GM12878 (cell line): ENCODE measurements around the gene KHDRBS1. TPM values are rescaled to one million over a fixed set of nuclear protein-coding genes. Genes with fewer than 3 reads are reported as not detected.

ENCODE experiments used
- BACH1 ChIP-seq: fragments of 450-650 bp; IDR thresholded peaks from 2 replicates; pipeline ENCODE4 v1.6.1; 2017; ENCODE audit warnings: mild to moderate bottlenecking, borderline replicate concordance
- CEBPB ChIP-seq, 2 experiments: fragments of 150-350 bp in 1 of 2; IDR thresholded peaks; 2 replicates each; pipeline ENCODE4 v1.6.1; 2012 to 2014; ENCODE audit warnings: low read depth in 2 of 2, low read length in 2 of 2, borderline replicate concordance in 1 of 2, inconsistent platforms in 1 of 2
- CHD1 ChIP-seq: IDR thresholded peaks from 2 replicates; pipeline ENCODE4 v1.6.1; 2012; ENCODE audit warnings: low read depth, low read length, improper control_type of control experiment
- EP300 ChIP-seq, 2 experiments: fragments of 150-350 bp in 1 of 2; IDR thresholded peaks; 2 replicates each; pipeline ENCODE4 v1.6.1; 2011 to 2012; ENCODE audit warnings: low read depth in 2 of 2, low read length in 2 of 2, borderline replicate concordance in 1 of 2, improper control_type of control experiment in 1 of 2, inconsistent platforms in 1 of 2; ENCODE audit not compliant: control insufficient read depth in 1 of 2
- ETV6 ChIP-seq, 2 experiments: fragments of 450-650 bp in 1 of 2; IDR thresholded peaks in 1 of 2; conservative IDR thresholded peaks in 1 of 2; 2 replicates each; pipeline ENCODE4 v1.6.1; 2014; ENCODE audit warnings: antibody characterized with exemption in 1 of 2, borderline replicate concordance in 1 of 2, low read depth in 1 of 2, mild to moderate bottlenecking in 1 of 2, moderate library complexity in 1 of 2
- HDAC6 ChIP-seq: fragments of 200-600 bp; sonication (generic); IDR thresholded peaks from one replicate; pipeline ENCODE4 v1.8.0; 2017; ENCODE audit warnings: antibody characterized with exemption; ENCODE audit not compliant: unreplicated experiment
- IKZF1 ChIP-seq: fragments of 450-650 bp; conservative IDR thresholded peaks from 2 replicates; pipeline ENCODE4 v1.6.1; 2017; ENCODE audit warnings: antibody characterized with exemption, mild to moderate bottlenecking
- IKZF2 ChIP-seq, 2 experiments: fragments of 450-650 bp; IDR thresholded peaks; 2 replicates each; pipeline ENCODE4 v1.6.1; 2017; ENCODE audit warnings: mild to moderate bottlenecking in 2 of 2, moderate library complexity in 2 of 2
- KDM1A ChIP-seq: fragments of 200-600 bp; sonication (generic); IDR thresholded peaks from 2 replicates; pipeline ENCODE4 v1.6.1; 2016; ENCODE audit warnings: borderline replicate concordance
- NFYA ChIP-seq: IDR thresholded peaks from 2 replicates; pipeline ENCODE4 v1.6.1; 2011; ENCODE audit warnings: low read depth, mild to moderate bottlenecking, low read length, improper control_type of control experiment, borderline replicate concordance
- NKRF ChIP-seq: fragments of 450-650 bp; conservative IDR thresholded peaks from 2 replicates; pipeline ENCODE4 v1.6.1; 2017; ENCODE audit warnings: mild to moderate bottlenecking, moderate library complexity
- NR2C1 ChIP-seq: fragments of 450-650 bp; IDR thresholded peaks from 2 replicates; pipeline ENCODE4 v1.6.1; 2017; ENCODE audit warnings: antibody characterized with exemption, mild to moderate bottlenecking, moderate library complexity
- PAX5 ChIP-seq: IDR thresholded peaks from 2 replicates; pipeline ENCODE4 v1.6.1; 2011; ENCODE audit warnings: low read depth, low read length, borderline replicate concordance
- PAX8 ChIP-seq: fragments of 450-650 bp; IDR thresholded peaks from 2 replicates; pipeline ENCODE4 v1.6.1; 2017; ENCODE audit warnings: mild to moderate bottlenecking, moderate library complexity
- PKNOX1 ChIP-seq: fragments of 450-650 bp; IDR thresholded peaks from 2 replicates; pipeline ENCODE4 v1.6.1; 2016; ENCODE audit warnings: mild to moderate bottlenecking
- POU2F2 ChIP-seq: IDR thresholded peaks from 3 replicates; pipeline ENCODE4 v1.6.1; 2011; ENCODE audit warnings: low read depth, mild to moderate bottlenecking, low read length, borderline replicate concordance
- RAD21 ChIP-seq: IDR thresholded peaks from 2 replicates; pipeline ENCODE4 v1.6.1; 2011; ENCODE audit warnings: mild to moderate bottlenecking, low read depth, low read length, moderate library complexity; ENCODE audit not compliant: insufficient read depth
- RAD51 ChIP-seq: fragments of 450-650 bp; IDR thresholded peaks from 2 replicates; pipeline ENCODE4 v1.6.1; 2016; ENCODE audit warnings: moderate library complexity, mild to moderate bottlenecking, inconsistent platforms
- SIN3A ChIP-seq: IDR thresholded peaks from 2 replicates; pipeline ENCODE4 v1.6.1; 2012; ENCODE audit warnings: low read depth, low read length, improper control_type of control experiment
- SMAD1 ChIP-seq: fragments of 450-650 bp; IDR thresholded peaks from 2 replicates; pipeline ENCODE4 v1.6.1; 2018; ENCODE audit warnings: mild to moderate bottlenecking, low read depth; ENCODE audit not compliant: partially characterized antibody
- SMARCA5 ChIP-seq: fragments of 450-650 bp; IDR thresholded peaks from 2 replicates; pipeline ENCODE4 v1.6.1; 2017; ENCODE audit warnings: mild to moderate bottlenecking
- SREBF1 ChIP-seq: IDR thresholded peaks from 2 replicates; pipeline ENCODE4 v1.6.1; 2012; ENCODE audit warnings: mild to moderate bottlenecking, low read length
- TAF1 ChIP-seq: IDR thresholded peaks from 2 replicates; pipeline ENCODE4 v1.6.1; 2011; ENCODE audit warnings: mild to moderate bottlenecking, low read depth, low read length, borderline replicate concordance
- TCF12 ChIP-seq: IDR thresholded peaks from 2 replicates; pipeline ENCODE4 v1.6.1; 2011; ENCODE audit warnings: low read depth, mild to moderate bottlenecking, low read length
- ZBTB33 ChIP-seq: fragments of 450-650 bp; IDR thresholded peaks from 2 replicates; pipeline ENCODE4 v1.6.1; 2017; ENCODE audit warnings: mild to moderate bottlenecking
- ZNF274 ChIP-seq: IDR thresholded peaks from one replicate; pipeline ENCODE4 v1.8.0; 2011; ENCODE audit not compliant: insufficient read length, insufficient read depth
- ZSCAN29 ChIP-seq: fragments of 450-650 bp; IDR thresholded peaks from 2 replicates; pipeline ENCODE4 v1.6.1; 2017; ENCODE audit warnings: mild to moderate bottlenecking, moderate library complexity
- polyA plus RNA-seq, 11 experiments: library from polyadenylated mRNA; depleted of rRNA in 4 of 11; unstranded in 6 of 11; stranded (reverse) in 5 of 11; fragments of >200 nt; fragmentation: Nextera tagmentation in 4 of 11; fragmentation: Illumina TruSeq in 1 of 11; extraction: Ambion mirVana in 4 of 11; extraction: Trizol in 1 of 11; gene quantifications; 1 replicate in 1 of 11; 2 replicates in 10 of 11; pipeline versions ENCODE4 v1.2.1 to v1.2.3, GENCODE V29; 2011 to 2016; ENCODE audit warnings: inconsistent platforms in 2 of 11, missing spikeins in 2 of 11, low read depth in 1 of 11
- total RNA-seq, 4 experiments: library from RNA; depleted of rRNA in 3 of 4; stranded (reverse); fragments of >200 nt in 3 of 4; fragmentation: Illumina TruSeq in 1 of 4; extraction: Trizol in 1 of 4; gene quantifications; 2 replicates each; pipeline versions ENCODE4 v1.2.1 to v1.2.3, GENCODE V29; 2013 to 2021

Gene KHDRBS1
- total and polyA plus RNA-seq, 10 of the 15 experiments (the other 5 are each of a cell fraction or from before 2014, with no cell fraction given): 42.5 to 204 (median 96.0) TPM

- 0 out of 2 replicates have a peak, but pooled peaks have one; percentile 56 for TF ChIP-seq SIN3A
- TF ChIP-seq IKZF1: peak; percentile 100
- TF ChIP-seq SMAD1: no peak
- peak; percentile 92 for TF ChIP-seq BACH1
- TF ChIP-seq PAX5: 0 out of 2 replicates have a peak, but pooled peaks have one; percentile 10
- peak; percentile 98 for TF ChIP-seq RAD51
- TF ChIP-seq IKZF2 (IDR thresholded peaks at IDR 0.05): peak; percentile 72 to 76; a peak in 3 of 4 replicates
- TF ChIP-seq SREBF1: peak; percentile 51; the same call in 1 of the 2 replicates
- 0 out of 4 replicates have a peak, but pooled peaks of 1 of the 2 experiments have one; percentile 29 for TF ChIP-seq EP300 (IDR thresholded peaks at IDR 0.05; ENCODE audit: borderline replicate concordance in 1 of 2, control insufficient read depth in 1 of 2, low read depth in 2 of 2, low read length in 2 of 2)
- TF ChIP-seq NR2C1: no peak
- TF ChIP-seq KDM1A: no peak
- TF ChIP-seq ZBTB33: no peak
- TF ChIP-seq ZSCAN29: no peak
- TF ChIP-seq HDAC6: peak; percentile 56
- TF ChIP-seq NFYA: no peak
- no peak for TF ChIP-seq CHD1
- TF ChIP-seq TCF12: no peak
- peak; percentile 95 for TF ChIP-seq TAF1
- no peak for TF ChIP-seq PAX8
- no peak for TF ChIP-seq RAD21
- peak; percentile 86 for TF ChIP-seq NKRF
- TF ChIP-seq ETV6 (conservative IDR thresholded peaks at IDR 0.05 in 1 of 2, IDR thresholded peaks at IDR 0.05 in 1 of 2; ENCODE audit: borderline replicate concordance in 1 of 2, low read depth in 1 of 2): no peak
- TF ChIP-seq CEBPB (IDR thresholded peaks at IDR 0.05; ENCODE audit: borderline replicate concordance in 1 of 2, low read depth in 2 of 2, low read length in 2 of 2): no peak
- TF ChIP-seq SMARCA5: peak; percentile 90
- TF ChIP-seq ZNF274: no peak
- TF ChIP-seq PKNOX1: no peak; the same call in 1 of the 2 replicates
- peak; percentile 56; the same call in 2 of the 3 replicates for TF ChIP-seq POU2F2
These were observed at the start of gene KHDRBS1 (continued) for GRCh38 chr1:32013386-32014198.
